SJCRH30 (cell line): Measurements from ENCODE around the gene CEP104. TPM values are rescaled to one million over a fixed set of nuclear protein-coding genes. Genes with fewer than 3 reads are reported as not detected.

ENCODE experiments used
- DNase-seq, 2 experiments: peaks; one replicate each; pipeline ENCODE4 v3.0.0-alpha.2; 2015 to 2020
- H3K27ac ChIP-seq: fragments of 250-450 bp; sonication (Bioruptor Pico); 2 replicates; pipeline ENCODE4 v1.5.1; 2020; ENCODE audit warnings: mild to moderate bottlenecking, moderate library complexity
- H3K27me3 ChIP-seq: fragments of 250-450 bp; sonication (Bioruptor Pico); 2 replicates; pipeline ENCODE4 v1.5.1; 2020; ENCODE audit warnings: mild to moderate bottlenecking, moderate library complexity
- H3K36me3 ChIP-seq: fragments of 250-450 bp; sonication (Bioruptor Pico); 2 replicates; pipeline ENCODE4 v1.5.1; 2020; ENCODE audit warnings: mild to moderate bottlenecking, moderate library complexity
- H3K4me1 ChIP-seq: fragments of 250-450 bp; sonication (Bioruptor Pico); 2 replicates; pipeline ENCODE4 v1.5.1; 2020; ENCODE audit warnings: mild to moderate bottlenecking, moderate library complexity
- H3K4me3 ChIP-seq: fragments of 250-450 bp; sonication (Bioruptor Pico); 2 replicates; pipeline ENCODE4 v1.5.1; 2020; ENCODE audit warnings: mild to moderate bottlenecking, moderate library complexity
- H3K9me3 ChIP-seq: fragments of 250-450 bp; sonication (Bioruptor Pico); replicated peaks from 2 replicates; pipeline ENCODE4 v1.5.1; 2020; ENCODE audit warnings: mild to moderate bottlenecking, moderate library complexity
- total RNA-seq: library from RNA; depleted of rRNA; stranded (reverse); fragments of >200 nt; shearing (Covaris generic); gene quantifications from 2 replicates; pipeline ENCODE4 v1.2.3, GENCODE V29; 2014; rRNA removed

CEP104 gene
- total RNA-seq, 1 experiment from 2014 or later, result 30.5 TPM

DNA sequence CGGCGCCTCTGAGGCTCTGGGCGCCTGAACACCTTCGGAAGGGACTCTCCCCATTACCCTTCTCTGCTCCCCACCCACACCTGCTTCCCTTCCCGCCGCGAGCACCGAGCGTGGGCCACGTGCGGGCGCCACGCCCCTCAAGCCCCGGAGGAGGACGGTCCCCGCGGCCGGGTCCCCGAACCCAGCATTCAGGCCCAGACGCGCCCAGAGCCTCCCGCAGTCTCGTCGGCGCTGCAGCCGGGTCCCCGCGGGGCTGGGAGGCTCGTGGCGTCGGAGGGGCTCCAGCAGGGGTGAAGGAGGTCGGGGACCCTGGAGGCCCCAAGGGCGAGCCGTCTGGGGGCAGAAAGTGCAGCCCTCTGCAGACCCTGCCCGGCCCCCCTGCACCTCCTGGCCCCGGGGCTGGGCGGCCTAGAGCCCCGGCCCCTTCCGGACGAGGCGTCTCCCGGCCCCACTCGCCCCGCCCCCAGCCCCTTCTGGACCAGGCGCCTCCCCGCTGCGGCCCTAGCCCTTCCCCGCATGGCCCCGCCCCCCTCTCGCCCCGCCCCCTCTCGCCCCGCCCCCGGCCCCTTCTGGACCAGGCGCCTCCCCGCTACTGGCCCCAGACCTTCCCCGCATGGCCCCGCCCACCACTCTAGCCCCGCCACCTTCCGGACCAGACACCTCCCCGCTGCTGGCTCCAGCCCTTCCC is 84.8 kb downstream of the CEP104 start:
- DNase-seq, result peak; percentile 51 to 55

DNA sequence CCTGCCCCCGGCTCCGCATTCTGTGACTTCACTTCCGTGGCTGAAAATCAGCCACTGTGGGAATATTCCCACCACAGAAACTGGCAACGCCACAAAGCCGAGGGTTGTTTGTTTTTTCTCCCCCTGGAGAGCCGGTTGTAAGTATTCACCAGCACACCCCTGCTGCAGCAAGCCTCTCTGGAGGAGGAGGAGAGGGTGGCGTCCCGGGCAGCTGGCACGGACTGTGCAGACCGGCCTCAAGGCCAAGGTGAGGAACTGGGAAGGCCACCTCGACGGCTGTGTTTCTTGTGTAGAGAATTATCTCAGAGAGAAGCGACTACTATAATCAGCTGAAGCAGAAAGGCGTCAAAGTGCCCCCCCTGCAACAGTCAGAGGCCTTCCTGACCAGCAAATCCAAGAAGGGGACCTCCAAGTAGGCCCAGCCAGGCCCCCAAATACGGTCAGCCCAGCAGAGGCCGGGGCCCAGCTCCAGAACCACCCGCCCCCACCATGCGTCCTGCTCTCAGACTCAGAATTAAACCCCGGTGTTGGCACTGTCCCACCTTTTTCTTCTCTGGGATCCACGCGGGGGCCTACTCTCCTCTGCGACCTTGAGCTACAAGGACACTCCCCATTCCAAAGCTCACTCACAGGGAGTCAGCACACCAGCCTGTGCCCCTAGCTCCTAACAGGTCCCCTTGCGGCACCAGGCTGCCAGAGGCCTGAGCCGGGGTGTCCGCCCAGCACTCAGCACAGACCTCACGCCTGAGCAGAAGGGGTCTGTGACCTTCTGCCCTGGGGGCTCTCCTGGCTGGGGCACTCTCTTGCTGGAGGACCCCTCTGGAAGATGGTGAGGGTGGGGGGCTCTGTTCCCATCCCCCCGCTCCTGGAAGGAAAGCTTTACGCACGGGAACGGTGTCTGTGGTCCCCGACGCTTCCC is 85.6 kb downstream of the CEP104 start:
- peaks cover 20% of the 10 kb centered on the region for H3K27me3 ChIP-seq
- DNase-seq, result no peak
- no peak overlapping the region for H3K4me3 ChIP-seq
- H3K9me3 ChIP-seq, result no peaks in the 10 kb centered on the region
- H3K27ac ChIP-seq, result no peak overlapping the region
- H3K36me3 ChIP-seq, result no peaks in the 10 kb centered on the region
- H3K4me1 ChIP-seq, result peaks cover 23% of the 10 kb centered on the region

More for the DNA sequence above, 84.8 kb downstream of the CEP104 start:
- no peak overlapping the region for H3K4me3 ChIP-seq
- H3K36me3 ChIP-seq, result no peaks in the 10 kb centered on the region
- H3K27ac ChIP-seq, result no peak overlapping the region
- no peaks in the 10 kb centered on the region for H3K9me3 ChIP-seq
- H3K4me1 ChIP-seq, result peaks cover 31% of the 10 kb centered on the region
- peaks cover 13% of the 10 kb centered on the region for H3K27me3 ChIP-seq

GRCh38 chr1:3770047-3770765 is 86.8 kb downstream of the CEP104 start:
- Histone ChIP-seq H3K9me3 (no peaks in the 10 kb centered on the region), H3K4me1 (peaks cover 15% of the 10 kb centered on the region), H3K27me3 (peaks cover 26% of the 10 kb centered on the region), H3K36me3 (no peaks in the 10 kb centered on the region), H3K4me3 (no peak overlapping the region), H3K27ac (no peak overlapping the region)
- DNase-seq, result no peak

DNA sequence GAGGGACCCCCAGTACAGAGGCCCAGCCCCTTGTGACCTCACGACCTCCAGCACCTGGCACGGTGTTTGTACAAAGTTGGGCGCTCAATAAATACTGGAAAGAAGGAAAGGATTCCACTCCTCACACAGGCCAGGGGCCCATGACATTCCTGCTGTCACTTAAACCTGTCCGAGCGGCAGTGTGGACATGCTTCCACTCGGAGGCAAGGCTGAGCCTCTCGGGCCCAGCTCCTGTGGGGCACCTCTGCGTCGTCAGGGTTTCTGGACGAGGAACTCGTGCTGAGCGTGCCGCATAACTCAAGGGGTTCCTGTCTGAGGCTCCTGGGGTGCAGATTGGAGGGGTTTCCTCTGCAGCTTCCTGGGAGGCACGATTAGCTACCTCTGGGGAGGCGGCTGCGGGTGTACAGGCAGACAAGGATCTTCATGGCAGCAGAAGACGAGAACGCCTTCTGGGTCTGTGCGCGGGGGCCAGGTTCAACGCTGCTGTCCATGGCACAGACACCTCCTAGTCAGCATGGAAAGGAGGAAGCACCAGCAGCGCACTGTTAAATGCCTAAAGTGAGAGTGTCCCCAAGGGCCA is 88.1 kb downstream of the CEP104 start:
- peaks cover 4% of the 10 kb centered on the region; the same call in 1 of the 2 replicates for H3K4me1 ChIP-seq
- no peaks in the 10 kb centered on the region for H3K9me3 ChIP-seq
- H3K27me3 ChIP-seq, result peaks cover 26% of the 10 kb centered on the region
- H3K36me3 ChIP-seq, result no peaks in the 10 kb centered on the region
- no peak for DNase-seq
- no peak overlapping the region for H3K27ac ChIP-seq
- no peak overlapping the region for H3K4me3 ChIP-seq

GRCh38 chr1:3767328-3767925 is 89.6 kb downstream of the CEP104 start:
- Histone ChIP-seq H3K4me3 (no peak overlapping the region), H3K4me1 (no peaks in the 10 kb centered on the region), H3K9me3 (no peaks in the 10 kb centered on the region), H3K27me3 (peaks cover 37% of the 10 kb centered on the region), H3K36me3 (no peaks in the 10 kb centered on the region), H3K27ac (no peak overlapping the region)
- no peak for DNase-seq

DNA sequence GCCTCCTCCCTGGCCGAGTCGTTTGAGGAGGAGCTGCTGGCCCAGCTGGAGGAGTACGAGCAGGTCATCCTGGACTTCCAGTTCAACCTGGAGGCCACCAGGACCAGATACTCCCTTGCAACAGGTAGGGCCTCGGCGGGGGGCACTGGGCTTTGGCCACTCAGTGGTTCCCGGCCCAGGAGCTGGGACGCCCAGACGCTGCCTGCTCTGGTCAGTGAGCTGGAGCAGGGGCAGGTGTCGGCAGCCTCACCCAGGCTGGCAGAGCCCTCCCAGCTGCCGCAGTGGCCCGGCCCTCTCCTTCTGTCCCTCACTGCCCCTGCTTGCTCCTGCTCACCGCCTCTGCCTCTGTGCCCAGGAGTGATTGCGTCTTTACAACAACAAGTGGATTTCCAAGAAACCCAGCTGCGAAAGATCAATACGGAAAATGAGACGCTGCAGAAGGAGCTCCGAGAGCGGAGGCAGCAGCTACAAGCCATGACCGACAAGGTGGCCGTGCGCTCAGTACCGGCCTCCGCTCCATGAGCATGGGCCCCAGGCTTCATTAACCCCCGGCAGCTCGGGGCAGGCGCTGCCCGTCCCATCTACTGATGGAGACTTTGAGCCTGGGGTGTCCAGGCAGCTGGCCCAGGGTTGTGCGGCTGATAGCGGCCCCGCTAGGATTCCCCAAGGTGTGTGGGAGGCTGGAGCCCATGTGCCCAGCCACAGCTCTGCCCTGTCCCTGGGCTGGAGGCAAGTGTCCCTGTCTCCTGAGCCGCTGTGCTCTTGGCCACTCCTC is 93.5 kb downstream of the CEP104 start:
- H3K27ac ChIP-seq, result no peak overlapping the region

GRCh38 chr1:3762873-3763228 is 94.2 kb downstream of the CEP104 start:
- peaks cover 54% of the 10 kb centered on the region for H3K27me3 ChIP-seq
- H3K27ac ChIP-seq, result no peak overlapping the region
- no peaks in the 10 kb centered on the region for H3K9me3 ChIP-seq
- H3K4me3 ChIP-seq, result no peak overlapping the region
- H3K4me1 ChIP-seq, result no peaks in the 10 kb centered on the region
- H3K36me3 ChIP-seq, result no peaks in the 10 kb centered on the region
- DNase-seq, result no peak

More for the DNA sequence above, 93.5 kb downstream of the CEP104 start:
- Histone ChIP-seq H3K9me3 (no peaks in the 10 kb centered on the region), H3K27me3 (peaks cover 54% of the 10 kb centered on the region), H3K4me1 (no peaks in the 10 kb centered on the region), H3K36me3 (no peaks in the 10 kb centered on the region), H3K4me3 (no peak overlapping the region)
- DNase-seq, result no peak

GRCh38 chr1:3762151-3762872 is 94.7 kb downstream of the CEP104 start:
- Histone ChIP-seq H3K4me1 (no peaks in the 10 kb centered on the region), H3K27ac (no peak overlapping the region), H3K4me3 (no peak overlapping the region), H3K36me3 (no peaks in the 10 kb centered on the region), H3K27me3 (peaks cover 49% of the 10 kb centered on the region), H3K9me3 (no peaks in the 10 kb centered on the region)
- no peak for DNase-seq

Other genes with a start within 250 kb of the CEP104 start
- gene MEGF6, start 245.7 kb downstream of the CEP104 start, total RNA-seq, result 0.08 TPM in 1 of 2 replicates, not detected in the other
- gene TPRG1L, start 232.2 kb downstream of the CEP104 start, total RNA-seq, result 20.0 and 21.1 TPM in 2 replicates
- gene WRAP73, start 207.1 kb downstream of the CEP104 start, total RNA-seq, result 41.6 and 47.9 TPM in 2 replicates
- gene TP73, start 204.7 kb downstream of the CEP104 start, total RNA-seq, result 13.1 and 14.9 TPM in 2 replicates
- not detected in 2 replicates for gene CCDC27, start 104.8 kb downstream of the CEP104 start, total RNA-seq
- not detected in 2 replicates for gene SMIM1, start 84.5 kb downstream of the CEP104 start, total RNA-seq
- gene LRRC47, start 60.7 kb downstream of the CEP104 start, total RNA-seq, result 48.7 and 51.9 TPM in 2 replicates
- 5.6 and 6.4 TPM in 2 replicates for gene DFFB, start 265 bp upstream of the CEP104 start, total RNA-seq
- gene C1orf174, start 43.1 kb upstream of the CEP104 start, total RNA-seq, result 55.0 and 59.2 TPM in 2 replicates